PC-9 (cell line): Measurements from ENCODE around the gene MAPK8IP3.

Source experiments
- CTCF ChIP-seq: fragments of 200-600 bp; sonication (generic); conservative IDR thresholded peaks from 2 replicates; pipeline ENCODE4 v1.6.1; 2017; ENCODE audit warnings: mixed run types, antibody characterized with exemption, mild to moderate bottlenecking, moderate library complexity
- EZH2 ChIP-seq: fragments of 200-600 bp; sonication (generic); IDR thresholded peaks from 2 replicates; pipeline ENCODE4 v1.8.0; 2017; ENCODE audit warnings: antibody characterized with exemption, low read depth

- TF ChIP-seq CTCF, result peak; percentile 90
- TF ChIP-seq EZH2, result no peak
These were observed 67.1 kb downstream of the MAPK8IP3 start, which contains the start of gene MRPS34 for GRCh38 chr16:1772908-1773702.
